ENCODE measurements around the gene SPTBN4.
"Not testable (repeated sequence)": the region's sequence is repeated elsewhere in the genome, so short reads cannot be mapped to it uniquely, and the experiment has no call there.

Gene SPTBN4

GRCh38 chr19:40424637-40425449 lies 42.0 kb upstream of the SPTBN4 start:
- peak overlapping the region; percentile 86 for H3K9ac ChIP-seq (ENCODE audit: low read depth, low read length)
- H3K36me3 ChIP-seq (ENCODE audit: insufficient read depth, low read depth, low read length): peaks cover 8% of the 10 kb centered on the region
- peak overlapping the region; percentile 34 for H3K27ac ChIP-seq (ENCODE audit: low read length)
- peak overlapping the region; percentile 74 for H3K4me3 ChIP-seq (ENCODE audit: low read length)
- no peaks in the 10 kb centered on the region for H3K9me3 ChIP-seq (ENCODE audit: insufficient read depth, low read depth, low read length)
- no peaks in the 10 kb centered on the region for H3K27me3 ChIP-seq (ENCODE audit: insufficient read depth, low read length)
- peaks cover 5% of the 10 kb centered on the region; the same call in 1 of the 2 replicates for H3K4me1 ChIP-seq (ENCODE audit: insufficient read depth, low read length)

GRCh38 chr19:40425450-40426287 lies 41.1 kb upstream of the SPTBN4 start, which contains the start of gene SERTAD1:
SERTAD1 (minus strand) TSS chr19:40425992; CDS start chr19:40423546, 2,446 bp downstream.
- Histone ChIP-seq H3K4me3 (ENCODE audit: low read length) (peak within 1 kb of the TSS; percentile 74), H3K27me3 (ENCODE audit: insufficient read depth, low read length) (no peaks in the 10 kb centered on the region), H3K27ac (ENCODE audit: low read length) (peak within 1 kb of the TSS; percentile 34), H3K9me3 (ENCODE audit: insufficient read depth, low read depth, low read length) (no peaks in the 10 kb centered on the region), H3K9ac (ENCODE audit: low read depth, low read length) (peak within 1 kb of the TSS; percentile 86), H3K36me3 (ENCODE audit: insufficient read depth, low read depth, low read length) (peaks cover 8% of the 10 kb centered on the region), H3K4me1 (ENCODE audit: insufficient read depth, low read length) (peaks cover 5% of the 10 kb centered on the region; the same call in 1 of the 2 replicates)

DNA sequence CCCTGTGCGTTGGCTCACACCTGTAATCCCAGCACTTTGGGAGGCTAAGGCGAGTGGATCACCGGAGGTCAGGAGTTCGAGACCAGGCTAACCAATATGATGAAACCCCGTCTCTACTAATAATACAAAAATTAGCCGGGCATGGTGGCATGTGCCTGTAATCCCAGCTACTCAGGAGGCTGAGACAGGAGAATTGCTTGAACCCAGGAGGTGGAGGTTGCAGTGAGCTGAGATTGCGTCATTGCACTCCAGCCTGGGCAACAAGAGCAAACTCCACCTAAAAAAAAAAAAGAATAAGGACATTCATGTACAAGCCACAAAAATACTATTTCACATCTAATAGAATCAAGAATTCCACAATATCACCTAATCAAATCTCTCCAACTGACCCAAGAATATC lies 38.6 kb upstream of the SPTBN4 start:
- not testable (repeated sequence) for H3K27ac ChIP-seq (ENCODE audit: low read length); H3K4me1 ChIP-seq (ENCODE audit: insufficient read depth, low read length); H3K9ac ChIP-seq (ENCODE audit: low read depth, low read length); H3K36me3 ChIP-seq (ENCODE audit: insufficient read depth, low read depth, low read length); H3K4me3 ChIP-seq (ENCODE audit: low read length); H3K27me3 ChIP-seq (ENCODE audit: insufficient read depth, low read length); H3K9me3 ChIP-seq (ENCODE audit: insufficient read depth, low read depth, low read length)

- not testable (repeated sequence) for H3K4me3 ChIP-seq (ENCODE audit: low read length); H3K27me3 ChIP-seq (ENCODE audit: insufficient read depth, low read length); H3K36me3 ChIP-seq (ENCODE audit: insufficient read depth, low read depth, low read length); H3K27ac ChIP-seq (ENCODE audit: low read length); H3K9me3 ChIP-seq (ENCODE audit: insufficient read depth, low read depth, low read length); H3K9ac ChIP-seq (ENCODE audit: low read depth, low read length); H3K4me1 ChIP-seq (ENCODE audit: insufficient read depth, low read length)
Measured at GRCh38 chr19:40430242-40430641, 36.6 kb upstream of the SPTBN4 start.

DNA sequence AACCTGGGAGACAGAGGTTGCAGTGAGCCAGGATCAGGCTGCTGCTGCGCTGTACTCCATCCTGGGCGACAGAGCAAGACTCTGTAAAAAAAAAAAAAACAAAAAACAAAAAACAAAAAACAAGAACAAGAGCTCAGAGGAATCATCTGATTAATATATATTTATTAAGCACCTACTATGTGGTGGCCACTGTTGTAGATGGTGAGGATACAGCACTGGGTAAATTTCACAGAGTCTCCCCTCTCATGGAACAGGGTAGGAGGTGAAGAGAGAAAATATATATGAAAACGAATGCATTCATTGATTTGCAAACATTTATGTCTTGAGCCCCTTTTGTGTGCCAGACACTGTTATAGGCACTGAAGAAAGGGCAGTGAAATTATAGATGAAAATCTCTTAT lies 35.1 kb upstream of the SPTBN4 start:
- no peaks in the 10 kb centered on the region for H3K27me3 ChIP-seq (ENCODE audit: insufficient read depth, low read length)
- no peaks in the 10 kb centered on the region for H3K9me3 ChIP-seq (ENCODE audit: insufficient read depth, low read depth, low read length)
- H3K27ac ChIP-seq (ENCODE audit: low read length): no peak overlapping the region
- H3K4me1 ChIP-seq (ENCODE audit: insufficient read depth, low read length): peaks cover 6% of the 10 kb centered on the region; the same call in 1 of the 2 replicates
- H3K9ac ChIP-seq (ENCODE audit: low read depth, low read length): no peak overlapping the region
- no peaks in the 10 kb centered on the region for H3K36me3 ChIP-seq (ENCODE audit: insufficient read depth, low read depth, low read length)
- no peak overlapping the region for H3K4me3 ChIP-seq (ENCODE audit: low read length)

DNA sequence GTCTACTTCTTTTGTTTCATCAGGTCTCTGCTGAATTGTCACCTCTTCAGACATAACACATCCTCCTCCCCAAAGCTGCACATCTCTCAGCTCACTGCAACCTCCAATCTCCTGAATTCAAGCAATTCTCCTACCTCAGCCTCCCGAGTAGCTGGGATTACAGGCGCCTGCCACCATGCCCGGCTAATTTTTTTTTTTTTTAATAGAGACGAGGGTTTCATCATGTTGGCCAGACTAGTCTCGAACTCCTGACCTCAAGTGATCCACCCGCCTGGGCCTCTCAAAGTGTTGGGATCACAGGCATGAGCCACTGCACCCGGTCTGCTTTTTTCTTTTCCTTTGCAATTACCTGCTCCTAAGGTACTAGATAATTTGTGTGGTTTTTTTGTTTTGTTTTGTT lies 34.0 kb upstream of the SPTBN4 start:
- H3K4me3 ChIP-seq (ENCODE audit: low read length): peak overlapping the region; percentile 68; the same call in 1 of the 2 replicates
- H3K9ac ChIP-seq (ENCODE audit: low read depth, low read length): peak overlapping the region; percentile 87; the same call in 1 of the 2 replicates
- H3K9me3 ChIP-seq (ENCODE audit: insufficient read depth, low read depth, low read length): not testable (repeated sequence)

GRCh38 chr19:40433391-40434216 lies 33.2 kb upstream of the SPTBN4 start:
- no peaks in the 10 kb centered on the region for H3K36me3 ChIP-seq (ENCODE audit: insufficient read depth, low read depth, low read length)
- no peaks in the 10 kb centered on the region for H3K27me3 ChIP-seq (ENCODE audit: insufficient read depth, low read length)
- H3K4me3 ChIP-seq (ENCODE audit: low read length): peak overlapping the region; percentile 68
- H3K27ac ChIP-seq (ENCODE audit: low read length): peak overlapping the region; percentile 89
- no peaks in the 10 kb centered on the region for H3K9me3 ChIP-seq (ENCODE audit: insufficient read depth, low read depth, low read length)
- peaks cover 6% of the 10 kb centered on the region; the same call in 1 of the 2 replicates for H3K4me1 ChIP-seq (ENCODE audit: insufficient read depth, low read length)
- peak overlapping the region; percentile 87 for H3K9ac ChIP-seq (ENCODE audit: low read depth, low read length)

More for the DNA sequence above, 34.0 kb upstream of the SPTBN4 start:
- not testable (repeated sequence) for H3K4me1 ChIP-seq (ENCODE audit: insufficient read depth, low read length); H3K36me3 ChIP-seq (ENCODE audit: insufficient read depth, low read depth, low read length); H3K27me3 ChIP-seq (ENCODE audit: insufficient read depth, low read length)
- H3K27ac ChIP-seq (ENCODE audit: low read length): peak overlapping the region; percentile 89

- peaks cover 9% of the 10 kb centered on the region; the same call in 1 of the 2 replicates for H3K4me1 ChIP-seq (ENCODE audit: insufficient read depth, low read length)
Measured at GRCh38 chr19:40438284-40438683, 28.5 kb upstream of the SPTBN4 start.

GRCh38 chr19:40441719-40442253 lies 25.0 kb upstream of the SPTBN4 start:
- no peak overlapping the region for H3K27ac ChIP-seq (ENCODE audit: low read length)
- peak overlapping the region; percentile 86 for H3K4me3 ChIP-seq (ENCODE audit: low read length)
- peaks cover 24% of the 10 kb centered on the region for H3K36me3 ChIP-seq (ENCODE audit: insufficient read depth, low read depth, low read length)
- H3K4me1 ChIP-seq (ENCODE audit: insufficient read depth, low read length): peaks cover 6% of the 10 kb centered on the region; the same call in 1 of the 2 replicates
- no peaks in the 10 kb centered on the region for H3K9me3 ChIP-seq (ENCODE audit: insufficient read depth, low read depth, low read length)
- peak overlapping the region; percentile 87; the same call in 1 of the 2 replicates for H3K9ac ChIP-seq (ENCODE audit: low read depth, low read length)
- H3K27me3 ChIP-seq (ENCODE audit: insufficient read depth, low read length): no peaks in the 10 kb centered on the region

More at GRCh38 chr19:40438284-40438683, 28.5 kb upstream of the SPTBN4 start:
- Histone ChIP-seq H3K27me3 (ENCODE audit: insufficient read depth, low read length) (no peaks in the 10 kb centered on the region), H3K9ac (ENCODE audit: low read depth, low read length) (no peak overlapping the region), H3K9me3 (ENCODE audit: insufficient read depth, low read depth, low read length) (no peaks in the 10 kb centered on the region), H3K4me3 (ENCODE audit: low read length) (no peak overlapping the region), H3K36me3 (ENCODE audit: insufficient read depth, low read depth, low read length) (peaks cover 24% of the 10 kb centered on the region), H3K27ac (ENCODE audit: low read length) (no peak overlapping the region)

GRCh38 chr19:40442328-40443130 lies 24.3 kb upstream of the SPTBN4 start:
- Histone ChIP-seq H3K36me3 (ENCODE audit: insufficient read depth, low read depth, low read length) (peaks cover 24% of the 10 kb centered on the region), H3K27me3 (ENCODE audit: insufficient read depth, low read length) (no peaks in the 10 kb centered on the region), H3K9me3 (ENCODE audit: insufficient read depth, low read depth, low read length) (no peaks in the 10 kb centered on the region), H3K4me3 (ENCODE audit: low read length) (peak overlapping the region; percentile 86), H3K9ac (ENCODE audit: low read depth, low read length) (peak overlapping the region; percentile 87), H3K27ac (ENCODE audit: low read length) (peak overlapping the region; percentile 78), H3K4me1 (ENCODE audit: insufficient read depth, low read length) (peaks cover 6% of the 10 kb centered on the region; the same call in 1 of the 2 replicates)

Data from iPS-20b (cell line).